Endometrium (tissue), 2 donors: ENCODE data around the gene ADM2.

ENCODE experiments used
- FAIRE-seq: peaks from 2 replicates; lab custom pipeline; 2012; peaks lifted over from hg19 to GRCh38; lab: Jason Lieb, UNC
- donor health status: control.
- donor health status: control.

Gene ADM2

DNA sequence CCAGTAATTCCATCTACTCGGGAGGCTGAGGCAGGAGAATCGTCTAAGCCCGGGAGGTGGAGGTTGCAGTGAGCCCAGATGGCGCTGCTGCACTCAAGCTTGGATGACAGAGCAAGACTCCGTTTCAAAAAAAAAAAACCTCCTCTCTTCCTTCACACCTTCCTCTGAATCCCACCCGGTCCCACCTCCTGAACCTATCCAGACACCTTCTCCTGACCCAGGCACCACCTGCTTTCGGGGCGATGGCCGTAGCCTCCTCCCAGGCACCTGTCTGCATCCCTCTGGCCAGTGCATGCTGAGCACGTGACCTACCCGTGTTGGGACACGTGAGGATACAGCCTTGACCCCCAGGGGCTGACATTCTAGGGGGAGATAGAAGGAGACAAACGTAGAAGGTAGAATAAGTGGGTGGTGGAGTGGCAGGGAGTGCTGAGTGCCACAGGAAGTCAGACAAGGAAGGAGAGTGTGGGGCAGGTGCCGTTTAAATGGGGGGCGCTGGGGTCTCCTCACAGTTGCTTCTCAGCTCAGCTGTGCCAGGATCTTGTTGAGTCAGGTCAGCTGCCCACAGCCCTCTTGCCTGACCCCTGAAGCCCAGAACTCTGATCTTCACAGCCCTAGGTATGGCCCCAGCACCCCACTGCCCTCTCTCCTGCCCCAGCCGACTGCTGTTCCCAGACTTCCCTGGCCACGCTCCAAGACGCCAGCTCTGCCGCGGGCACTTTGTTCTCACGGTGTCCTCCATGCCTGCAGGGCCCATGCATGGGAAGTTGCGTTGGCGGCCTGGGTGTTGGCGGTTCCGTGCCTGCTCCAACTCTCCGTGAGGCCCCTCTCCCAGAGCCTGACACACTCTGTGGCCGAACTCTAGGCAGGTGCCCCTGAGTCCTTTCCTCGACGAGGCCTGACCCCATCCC is 4.1 kb downstream of the ADM2 start:
- no peak for FAIRE-seq

DNA sequence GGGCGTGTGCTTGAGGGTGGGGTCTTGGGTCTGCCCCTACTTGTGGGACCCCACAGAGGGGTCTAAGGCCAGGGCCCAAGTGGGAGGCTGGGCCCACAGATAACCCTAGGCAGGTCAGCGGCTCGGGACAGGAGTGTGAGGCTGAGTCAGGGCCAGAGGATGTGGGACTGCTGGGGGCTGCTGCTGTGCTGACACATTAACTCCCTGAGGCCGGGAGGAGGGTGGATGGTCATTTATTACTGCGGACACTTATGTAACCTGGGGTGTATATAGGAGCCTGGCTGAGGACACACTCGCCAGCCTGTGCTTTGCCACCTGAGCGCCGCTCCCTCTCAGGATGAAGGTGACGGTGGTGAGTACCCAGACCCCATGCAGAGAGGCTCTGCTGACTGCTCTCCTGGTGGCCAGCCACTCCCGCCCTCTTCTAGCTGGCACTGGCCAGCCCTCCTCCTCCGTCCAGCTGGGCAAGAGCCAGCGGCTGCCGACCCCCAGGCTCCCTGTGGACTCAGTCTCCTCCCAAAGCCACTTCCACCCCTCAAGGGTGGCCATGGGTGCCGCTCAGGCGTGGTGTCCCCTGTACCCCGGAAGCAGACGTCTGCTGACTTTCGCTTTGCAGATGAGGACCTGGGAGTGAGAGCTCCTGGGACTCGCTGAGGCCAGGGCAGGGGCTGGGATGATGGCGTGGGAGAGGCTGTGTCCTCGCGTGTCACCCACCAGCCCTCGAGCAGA is 5.4 kb downstream of the ADM2 start, which contains the start of gene MIOX:
Gene MIOX (plus strand): TSS at position 299 of the 729 bp plus-strand sequence. CDS start 39 bp downstream, at position 338.
- FAIRE-seq: no peak

GRCh38 chr22:50487290-50488005 is 6.1 kb downstream of the ADM2 start:
- FAIRE-seq: no peak

GRCh38 chr22:50488006-50488677 is 6.8 kb downstream of the ADM2 start:
- no peak for FAIRE-seq

- FAIRE-seq: no peak
Measured at GRCh38 chr22:50488886-50489285, 7.5 kb downstream of the ADM2 start.

- no peak for FAIRE-seq
Measured at GRCh38 chr22:50489363-50490243, 8.3 kb downstream of the ADM2 start.

GRCh38 chr22:50490531-50491308 is 9.4 kb downstream of the ADM2 start:
- no peak for FAIRE-seq

GRCh38 chr22:50497093-50497492 is 15.8 kb downstream of the ADM2 start:
- no peak for FAIRE-seq

DNA sequence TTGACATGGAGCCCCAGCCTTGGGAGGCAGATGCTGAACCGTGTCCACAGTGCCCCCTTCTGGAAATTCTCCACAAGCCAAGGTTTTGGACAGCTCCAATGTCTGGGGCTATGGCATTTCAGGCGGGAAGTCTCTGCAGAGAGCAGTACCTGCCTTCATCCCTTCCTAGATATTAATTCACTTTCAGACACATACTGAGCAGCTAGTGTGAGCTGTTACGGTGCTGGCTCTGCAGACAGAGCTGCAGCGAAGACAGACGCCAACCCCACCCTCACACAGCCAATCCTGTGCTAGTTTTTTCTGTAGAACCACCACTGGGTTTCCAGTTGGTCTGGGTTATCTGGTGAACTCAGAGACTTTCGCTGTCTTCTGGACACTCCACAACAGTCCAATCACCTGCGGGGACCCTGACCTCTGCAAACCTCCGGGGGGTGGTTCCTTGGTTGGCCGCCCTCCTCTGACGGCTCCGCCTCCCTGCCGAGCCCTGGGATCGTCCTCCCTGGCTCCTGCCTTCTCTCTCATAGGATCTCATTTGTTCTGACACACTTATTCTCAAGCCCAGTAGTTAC is 17.1 kb downstream of the ADM2 start:
- no peak for FAIRE-seq

DNA sequence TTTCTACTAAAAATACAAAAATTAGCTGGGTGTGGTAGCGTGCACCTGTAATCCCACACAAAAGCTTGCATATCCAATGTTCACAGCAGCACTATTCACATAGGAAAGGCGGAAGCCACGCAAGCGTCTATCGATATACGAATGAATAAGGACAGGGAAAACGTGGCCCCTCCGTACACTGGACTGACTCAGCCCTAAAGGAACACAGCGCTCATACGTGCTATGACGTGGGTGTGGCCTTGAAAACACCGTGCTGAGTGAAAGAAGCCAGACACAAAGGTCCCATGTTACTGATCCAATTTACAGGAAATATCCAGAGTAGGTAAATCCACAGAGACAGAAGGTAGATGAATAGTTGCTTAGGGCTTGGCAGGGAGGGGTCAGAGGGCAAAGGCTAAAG is 19.1 kb downstream of the ADM2 start:
- FAIRE-seq: no peak

GRCh38 chr22:50502096-50502495 is 20.8 kb downstream of the ADM2 start:
- FAIRE-seq: no peak

DNA sequence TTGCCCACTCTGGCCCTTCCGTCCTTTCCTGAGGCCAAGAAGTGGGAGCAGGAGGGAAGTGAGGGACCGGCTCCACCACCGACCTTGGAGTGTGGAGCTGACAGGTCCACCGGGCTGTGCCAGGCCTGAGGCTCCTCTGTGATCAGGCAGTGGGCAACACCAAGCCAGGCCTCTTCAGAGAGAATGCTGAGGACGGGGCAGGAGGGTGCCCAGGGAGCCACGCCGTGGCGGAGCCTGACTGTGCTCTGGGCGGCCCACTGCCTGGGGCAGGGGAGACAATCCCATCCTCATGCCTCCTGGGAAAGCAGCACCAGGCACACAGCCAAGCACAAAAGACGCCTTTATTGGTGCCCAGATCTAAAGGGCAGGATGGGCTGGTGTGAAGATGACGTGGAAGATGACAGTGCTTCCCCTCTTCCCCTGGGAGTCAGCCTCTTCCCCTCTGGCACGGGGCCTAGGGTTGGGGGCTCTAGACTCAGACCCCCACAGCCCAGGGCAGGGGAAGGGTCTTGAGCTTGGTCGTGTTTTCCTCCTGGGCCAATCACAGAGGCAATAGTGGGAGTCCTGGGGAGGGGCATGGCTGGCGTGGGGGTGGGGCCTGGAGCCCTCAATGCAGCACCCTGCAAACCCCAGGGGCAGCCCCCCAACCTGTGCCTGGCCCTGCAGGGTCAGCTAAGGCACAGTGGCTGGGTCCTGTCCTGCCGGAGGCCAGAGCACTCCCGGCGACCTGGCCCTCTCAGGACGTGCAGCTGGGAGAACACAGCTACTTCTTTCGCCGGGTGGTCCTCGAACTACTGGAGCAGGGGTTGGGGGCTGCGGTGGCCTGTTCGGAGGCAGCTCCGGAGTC is 21.5 kb downstream of the ADM2 start:
- no peak for FAIRE-seq

- no peak for FAIRE-seq
Measured at GRCh38 chr22:50503475-50504145, 22.3 kb downstream of the ADM2 start.

GRCh38 chr22:50504369-50505211 is 23.2 kb downstream of the ADM2 start:
- FAIRE-seq: no peak

DNA sequence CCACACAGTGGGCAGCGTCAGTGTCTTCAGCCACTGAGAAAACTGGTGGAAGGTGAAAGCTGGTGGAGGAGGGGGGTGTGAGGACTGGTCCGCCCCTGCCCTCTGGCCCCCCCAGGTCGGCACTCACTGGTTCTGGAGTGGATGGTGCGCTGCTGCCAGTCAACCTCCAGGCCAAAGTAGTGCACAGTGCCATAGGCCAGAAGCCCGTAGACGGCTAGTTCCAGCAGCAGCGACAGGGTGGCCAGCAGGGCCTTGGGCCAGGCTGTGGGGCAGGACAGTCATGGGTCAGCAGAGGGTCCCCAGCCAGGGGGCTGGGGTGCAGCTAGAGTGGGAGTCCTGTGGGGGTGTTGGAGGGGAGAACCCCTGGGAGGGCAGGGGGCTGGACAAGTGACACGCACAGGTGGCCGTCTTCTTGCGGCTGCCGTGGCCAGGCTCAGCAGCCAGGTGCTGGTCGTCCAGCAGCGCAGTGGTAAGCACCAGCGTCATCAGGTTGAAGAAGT is 24.0 kb downstream of the ADM2 start:
- no peak for FAIRE-seq

- FAIRE-seq: no peak
Measured at GRCh38 chr22:50505776-50506610, 24.6 kb downstream of the ADM2 start.
